Kidney epithelial cell (primary cell): Measurements from ENCODE around the gene BMPER. TPM values are rescaled to one million over a fixed set of nuclear protein-coding genes. Genes with fewer than 3 reads are reported as not detected.

ENCODE experiments used
- DNase-seq: peaks from one replicate; pipeline ENCODE4 v3.0.0-alpha.2; 2010; ENCODE audit warnings: low read depth
- H3K27me3 ChIP-seq: 2 replicates; pipeline ENCODE4 v1.6.0; 2011; ENCODE audit warnings: low read length; ENCODE audit not compliant: control insufficient read depth, insufficient read depth
- H3K36me3 ChIP-seq: 2 replicates; pipeline ENCODE4 v1.5.1; 2011; ENCODE audit warnings: low read length; ENCODE audit not compliant: control insufficient read depth, insufficient read depth
- H3K4me3 ChIP-seq: 2 replicates; pipeline ENCODE4 v1.5.1; 2011; ENCODE audit warnings: low read depth, mild to moderate bottlenecking, control low read depth, low read length
- total RNA-seq: library from RNA; depleted of rRNA; stranded (reverse); fragments of >200 nt; gene quantifications from 2 replicates; pipeline ENCODE4 v1.2.3, GENCODE V29; 2015
- TF ChIP-seq, protein P1 (sequence below): IDR thresholded peaks from 2 replicates; pipeline ENCODE4 v1.5.1; 2011; ENCODE audit warnings: mild to moderate bottlenecking, moderate library complexity, low read length, control low read depth, inconsistent platforms; ENCODE audit not compliant: insufficient read depth, poor library complexity, severe bottlenecking

The BMPER gene
- total RNA-seq, 1 donor from 2014 or later = 0.04 TPM

GRCh38 chr7:34013421-34013820 is 108.1 kb downstream of the BMPER start:
- Histone ChIP-seq H3K36me3 (no peaks in the 10 kb centered on the region), H3K4me3 (no peak overlapping the region), H3K27me3 (no peaks in the 10 kb centered on the region)
- no peak for DNase-seq
- TF ChIP-seq, protein P1, sequence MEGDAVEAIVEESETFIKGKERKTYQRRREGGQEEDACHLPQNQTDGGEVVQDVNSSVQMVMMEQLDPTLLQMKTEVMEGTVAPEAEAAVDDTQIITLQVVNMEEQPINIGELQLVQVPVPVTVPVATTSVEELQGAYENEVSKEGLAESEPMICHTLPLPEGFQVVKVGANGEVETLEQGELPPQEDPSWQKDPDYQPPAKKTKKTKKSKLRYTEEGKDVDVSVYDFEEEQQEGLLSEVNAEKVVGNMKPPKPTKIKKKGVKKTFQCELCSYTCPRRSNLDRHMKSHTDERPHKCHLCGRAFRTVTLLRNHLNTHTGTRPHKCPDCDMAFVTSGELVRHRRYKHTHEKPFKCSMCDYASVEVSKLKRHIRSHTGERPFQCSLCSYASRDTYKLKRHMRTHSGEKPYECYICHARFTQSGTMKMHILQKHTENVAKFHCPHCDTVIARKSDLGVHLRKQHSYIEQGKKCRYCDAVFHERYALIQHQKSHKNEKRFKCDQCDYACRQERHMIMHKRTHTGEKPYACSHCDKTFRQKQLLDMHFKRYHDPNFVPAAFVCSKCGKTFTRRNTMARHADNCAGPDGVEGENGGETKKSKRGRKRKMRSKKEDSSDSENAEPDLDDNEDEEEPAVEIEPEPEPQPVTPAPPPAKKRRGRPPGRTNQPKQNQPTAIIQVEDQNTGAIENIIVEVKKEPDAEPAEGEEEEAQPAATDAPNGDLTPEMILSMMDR = no peak

GRCh38 chr7:34015651-34016050 is 110.3 kb downstream of the BMPER start:
- H3K4me3 ChIP-seq = no peak overlapping the region
- H3K36me3 ChIP-seq = no peaks in the 10 kb centered on the region
- TF ChIP-seq, protein P1 = no peak
- H3K27me3 ChIP-seq = no peaks in the 10 kb centered on the region
- DNase-seq = no peak

- H3K36me3 ChIP-seq = no peaks in the 10 kb centered on the region
- no peak overlapping the region for H3K4me3 ChIP-seq
- TF ChIP-seq, protein P1 = no peak
- no peaks in the 10 kb centered on the region for H3K27me3 ChIP-seq
- DNase-seq = no peak
Observed at GRCh38 chr7:34016876-34017275, 111.5 kb downstream of the BMPER start.

GRCh38 chr7:34019301-34019790 is 114.0 kb downstream of the BMPER start:
- no peak for DNase-seq
- TF ChIP-seq, protein P1 = no peak
- H3K36me3 ChIP-seq = no peaks in the 10 kb centered on the region
- H3K27me3 ChIP-seq = no peaks in the 10 kb centered on the region
- H3K4me3 ChIP-seq = no peak overlapping the region

DNA sequence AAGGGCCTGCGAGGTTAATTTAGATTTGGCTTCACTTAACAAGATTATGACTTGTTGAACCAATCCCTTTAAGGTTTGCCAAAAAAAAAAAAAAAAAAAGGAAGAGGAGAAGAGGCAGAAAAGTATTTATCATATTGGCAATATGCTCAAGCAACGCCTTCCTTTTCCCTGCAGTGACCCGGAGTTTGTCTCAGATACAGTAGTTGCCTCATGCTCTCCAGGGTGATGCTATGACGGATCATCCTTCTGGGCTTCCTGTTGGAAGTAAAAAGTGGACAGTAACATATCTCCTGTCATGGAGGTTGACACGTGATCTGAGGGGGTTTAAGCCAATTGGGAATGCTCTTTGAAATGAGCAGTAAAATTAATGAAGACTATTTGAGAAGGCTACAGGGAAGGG is 117.3 kb downstream of the BMPER start:
- Histone ChIP-seq H3K27me3 (no peaks in the 10 kb centered on the region), H3K36me3 (no peaks in the 10 kb centered on the region), H3K4me3 (no peak overlapping the region)
- TF ChIP-seq, protein P1 = no peak
- DNase-seq = no peak

DNA sequence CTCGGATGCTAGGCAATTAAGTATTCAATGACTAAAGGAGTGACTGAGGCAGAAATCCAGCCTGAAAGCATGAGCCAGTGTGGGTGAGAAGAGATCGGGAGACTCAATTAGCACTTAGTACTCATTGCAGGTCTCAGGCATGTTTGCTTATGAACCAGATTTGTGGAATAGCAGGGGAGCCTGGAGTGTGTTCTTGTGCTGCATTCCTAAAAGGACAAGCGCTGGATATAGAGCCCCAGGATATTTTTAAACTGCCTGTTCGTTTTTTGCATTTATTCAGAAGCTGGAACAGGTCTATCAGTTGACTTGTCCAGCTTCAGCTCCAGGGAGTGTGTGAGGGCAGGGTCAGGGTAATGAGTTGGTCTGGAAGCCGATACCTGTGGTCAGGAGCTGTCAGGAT is 120.3 kb downstream of the BMPER start:
- no peak for DNase-seq

More for the DNA sequence above, 120.3 kb downstream of the BMPER start:
- TF ChIP-seq, protein P1 = no peak
- no peaks in the 10 kb centered on the region for H3K27me3 ChIP-seq
- H3K4me3 ChIP-seq = no peak overlapping the region
- H3K36me3 ChIP-seq = no peaks in the 10 kb centered on the region
